GM19025 (cell line): ENCODE measurements around the gene DCUN1D2.

ENCODE experiments used
- ATAC-seq: cut with Tn5 transposase; IDR thresholded peaks from one replicate; pipeline ENCODE4 v1.9.1; 2021; ENCODE audit warnings: mild to moderate bottlenecking, low read depth, moderate library complexity; ENCODE audit not compliant: unreplicated experiment

The DCUN1D2 gene

GRCh38 chr13:113520571-113520970 lies 30.1 kb upstream of the DCUN1D2 start:
- no peak for ATAC-seq

GRCh38 chr13:113519556-113519955 lies 29.0 kb upstream of the DCUN1D2 start:
- ATAC-seq: no peak

- ATAC-seq: no peak
Measured at GRCh38 chr13:113518076-113518803, 27.7 kb upstream of the DCUN1D2 start.

DNA sequence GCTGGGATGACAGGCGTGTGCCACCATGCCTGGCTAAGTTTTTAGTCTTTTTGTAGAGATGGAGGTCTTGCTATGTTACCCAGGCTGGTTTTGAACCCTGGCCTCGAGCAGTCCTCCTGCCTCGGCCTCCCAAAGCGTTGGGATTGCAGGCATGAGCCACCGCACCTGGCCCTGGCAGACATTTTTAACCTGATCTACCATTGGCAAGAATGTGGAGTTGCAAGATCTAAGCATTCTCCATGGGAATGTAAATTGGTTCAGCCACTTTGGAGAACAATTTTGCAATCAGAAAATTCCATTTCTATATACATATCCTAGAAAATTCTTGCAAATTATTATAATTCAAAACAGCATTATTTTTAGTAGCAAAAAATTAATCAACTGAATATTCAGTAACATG lies 24.3 kb upstream of the DCUN1D2 start:
- ATAC-seq: no peak

DNA sequence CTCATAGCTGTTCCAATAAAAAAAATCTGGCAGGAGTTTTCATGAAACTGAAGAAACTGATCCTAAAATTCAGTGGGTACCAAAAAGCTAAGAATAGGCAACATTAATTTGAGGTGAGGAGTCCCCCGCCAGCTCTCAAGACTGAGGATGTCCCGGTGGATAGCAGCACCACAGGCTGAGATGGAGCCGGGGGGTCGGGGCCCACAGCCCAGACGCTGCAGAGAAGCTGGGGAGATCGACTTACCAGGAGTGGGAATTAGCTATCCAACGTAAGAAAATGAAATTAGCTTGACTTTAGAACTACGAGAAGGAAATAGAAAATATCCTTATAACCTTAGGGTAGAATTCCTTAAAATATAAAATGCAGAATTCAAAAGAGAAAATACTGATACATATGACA lies 23.2 kb upstream of the DCUN1D2 start:
- no peak for ATAC-seq

GRCh38 chr13:113511361-113511760 lies 20.9 kb upstream of the DCUN1D2 start:
- ATAC-seq: no peak

DNA sequence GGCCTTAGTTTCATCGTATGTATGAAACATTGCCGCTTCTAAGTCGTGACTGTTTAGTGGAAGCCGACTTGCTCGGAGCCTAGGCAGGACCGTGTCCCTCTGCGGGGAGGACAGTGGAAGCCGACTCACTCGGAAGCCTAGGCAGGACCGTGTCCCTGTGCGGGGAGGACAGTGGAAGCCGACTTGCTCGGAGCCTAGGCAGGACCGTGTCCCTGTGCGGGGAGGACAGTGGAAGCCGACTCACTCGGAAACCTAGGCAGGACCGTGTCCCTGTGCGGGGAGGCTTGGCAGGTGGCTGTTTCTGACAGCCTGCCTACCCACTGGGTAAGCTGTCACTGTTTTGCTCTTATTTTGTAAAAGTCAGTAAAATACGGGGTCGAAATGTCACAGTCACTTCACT lies 20.4 kb upstream of the DCUN1D2 start:
- ATAC-seq: no peak

- ATAC-seq: no peak
Measured at GRCh38 chr13:113509989-113510388, 19.5 kb upstream of the DCUN1D2 start.

- no peak for ATAC-seq
Measured at GRCh38 chr13:113508521-113509254, 18.2 kb upstream of the DCUN1D2 start.

- no peak for ATAC-seq
Measured at GRCh38 chr13:113507505-113508345, 17.2 kb upstream of the DCUN1D2 start.

- ATAC-seq: no peak
Measured at GRCh38 chr13:113506871-113507388, 16.4 kb upstream of the DCUN1D2 start.

DNA sequence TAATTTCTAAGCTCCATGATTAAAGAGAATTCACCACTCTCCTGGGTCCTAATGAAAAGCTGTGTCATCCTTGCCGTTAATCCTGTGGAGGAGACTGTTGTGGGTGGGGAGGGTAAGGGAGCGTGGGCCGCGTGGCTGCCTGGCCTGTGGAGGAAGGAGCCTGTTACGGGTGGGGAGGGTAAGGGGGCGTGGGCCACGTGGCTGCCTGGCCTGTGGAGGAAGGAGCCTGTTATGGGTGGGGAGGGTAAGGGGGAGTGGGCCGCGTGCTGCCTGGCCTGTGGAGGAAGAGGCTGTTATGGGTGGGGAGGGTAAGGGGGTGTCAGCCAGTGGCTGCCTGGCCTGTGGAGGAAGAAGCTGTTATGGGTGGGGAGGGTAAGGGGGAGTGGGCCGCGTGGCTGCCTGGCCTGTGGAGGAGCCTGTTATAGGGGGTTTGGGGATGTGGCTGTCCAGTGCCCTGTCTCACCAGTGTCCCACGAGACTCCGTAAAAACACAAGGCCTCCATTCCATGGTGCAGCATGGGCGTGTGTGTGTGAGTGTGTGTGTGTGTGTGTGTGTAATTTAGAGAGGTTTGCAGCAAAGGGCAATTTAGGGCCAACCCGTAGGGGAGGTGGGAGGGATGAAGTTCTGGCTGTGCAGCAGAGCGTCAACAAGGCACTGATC lies 15.6 kb upstream of the DCUN1D2 start:
- no peak for ATAC-seq

GRCh38 chr13:113502686-113503085 lies 12.2 kb upstream of the DCUN1D2 start:
- no peak for ATAC-seq

DNA sequence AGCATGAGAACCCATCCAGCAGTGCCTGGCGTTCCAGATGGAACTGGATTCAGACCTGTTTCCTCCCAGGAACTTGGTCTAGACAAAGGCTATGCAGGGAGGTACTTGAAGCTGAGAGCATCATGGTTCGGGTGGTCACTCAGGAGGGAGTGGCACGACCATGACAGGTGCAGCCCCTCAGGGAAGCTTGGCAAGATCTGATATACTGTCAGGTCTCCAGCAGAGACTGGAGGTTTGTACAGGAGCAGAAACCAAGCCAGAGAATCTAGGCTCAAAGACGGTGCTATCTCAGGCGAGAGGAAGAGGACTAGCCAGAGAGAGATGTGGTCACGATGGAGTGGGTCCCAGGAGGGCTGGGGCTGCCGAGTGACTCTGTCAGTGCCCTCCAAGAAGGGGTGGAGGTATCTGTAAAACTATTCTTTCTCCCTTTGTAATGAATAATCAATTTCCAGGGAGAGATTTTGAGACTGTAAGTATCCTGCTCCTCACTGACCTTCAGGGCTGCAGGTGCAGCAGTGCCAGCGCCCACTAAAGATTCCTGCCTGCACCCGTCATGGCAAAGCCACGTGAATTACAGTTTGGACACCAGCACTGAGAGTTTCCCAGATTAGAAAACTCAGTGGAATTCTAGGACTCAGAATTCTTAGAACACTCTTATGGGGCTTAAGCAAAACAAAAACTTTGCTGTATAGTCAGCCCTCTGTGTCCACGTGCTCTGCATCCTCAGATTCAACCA lies 10.2 kb upstream of the DCUN1D2 start:
- ATAC-seq: no peak

DNA sequence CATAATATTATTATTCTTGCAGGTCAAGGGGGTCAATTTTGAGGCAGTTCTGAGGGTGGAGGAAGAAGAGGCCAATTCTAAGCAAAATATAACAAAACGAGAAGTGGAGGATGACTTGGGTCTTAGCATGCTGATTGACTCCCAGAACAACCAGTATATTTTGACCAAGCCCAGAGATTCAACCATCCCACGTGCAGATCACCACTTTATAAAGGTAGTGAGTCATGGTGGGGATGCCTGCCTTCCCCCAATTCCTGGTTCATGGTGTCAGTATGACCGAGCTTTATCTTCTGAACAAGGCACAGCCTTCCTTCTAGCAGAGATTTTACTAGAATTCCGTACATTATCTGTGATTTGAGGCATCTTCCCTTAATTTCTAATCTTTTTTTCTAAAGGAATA lies 9.4 kb upstream of the DCUN1D2 start:
- no peak for ATAC-seq

- ATAC-seq: no peak
Measured at GRCh38 chr13:113498905-113499304, 8.4 kb upstream of the DCUN1D2 start.

DNA sequence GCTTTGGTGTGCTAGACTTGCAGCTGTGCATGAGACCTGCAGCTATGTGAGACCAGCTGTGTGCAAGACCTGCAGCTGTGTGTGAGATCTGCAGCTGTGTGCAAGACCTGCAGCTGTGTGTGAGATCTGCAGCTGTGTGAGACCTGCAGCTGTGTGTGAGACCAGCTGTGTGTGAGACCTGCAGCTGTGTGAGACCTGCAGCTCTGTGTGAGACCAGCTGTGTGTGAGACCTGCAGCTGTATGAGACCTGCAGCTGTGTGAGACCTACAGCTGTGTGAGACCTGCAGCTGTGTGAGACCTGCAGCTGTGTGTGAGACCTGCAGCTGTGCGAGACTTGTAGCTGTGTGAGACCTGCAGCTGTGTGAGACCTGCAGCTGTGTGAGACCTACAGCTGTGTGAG lies 6.7 kb upstream of the DCUN1D2 start:
- ATAC-seq: no peak

GRCh38 chr13:113495494-113496210 lies 5.1 kb upstream of the DCUN1D2 start:
- ATAC-seq: no peak

DNA sequence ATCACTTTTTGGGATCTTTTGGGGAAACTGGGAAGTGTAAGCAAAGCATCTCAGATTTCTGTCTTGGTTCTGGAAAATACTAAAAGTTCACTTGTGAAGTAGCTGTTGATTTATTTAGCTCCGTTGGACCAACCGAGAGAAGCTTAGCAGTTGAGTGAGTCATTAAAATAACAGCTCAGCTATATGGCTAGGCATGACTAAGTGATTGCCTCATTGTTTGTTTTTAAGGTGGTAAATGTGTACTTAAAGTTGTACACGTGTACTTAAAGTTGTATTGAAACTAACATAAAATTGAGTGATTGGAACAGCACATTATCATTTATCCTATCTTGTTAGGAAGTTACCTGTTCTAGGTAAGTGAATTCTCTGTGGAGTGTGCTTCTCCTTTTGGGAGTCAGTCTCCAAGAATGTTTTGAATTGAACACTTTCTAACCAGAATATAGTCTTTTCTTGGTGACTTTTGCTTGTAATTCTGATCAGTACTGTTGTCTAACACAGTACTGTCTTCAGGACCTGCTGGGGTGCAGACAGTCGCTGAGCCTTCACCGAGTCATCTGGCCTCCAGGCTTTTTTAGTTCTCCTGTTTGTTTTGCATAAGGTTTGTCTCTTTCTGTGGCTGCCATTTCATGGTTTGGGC lies 2.9 kb upstream of the DCUN1D2 start:
- ATAC-seq: no peak
